Upper lobe of right lung (tissue), 1 donor: ENCODE data around the gene PDLIM4. TPM values are rescaled to one million over a fixed set of nuclear protein-coding genes. Genes with fewer than 3 reads are reported as not detected.

Experiments
- ATAC-seq: fragments of 200-7000 bp; cut with Tn5 transposase; one replicate; pipeline ENCODE4 v1.9.1; 2020; ENCODE audit warnings: mild to moderate bottlenecking, moderate library complexity
- DNase-seq: peaks from one replicate; pipeline ENCODE4 v3.0.0-alpha.2; 2020
- H3K27ac ChIP-seq: fragments of 200-600 bp; one replicate; pipeline ENCODE4 v1.8.0; 2022
- H3K27me3 ChIP-seq: fragments of 200-600 bp; one replicate; pipeline ENCODE4 v1.8.0; 2022; ENCODE audit warnings: mild to moderate bottlenecking
- H3K36me3 ChIP-seq: fragments of 200-600 bp; one replicate; pipeline ENCODE4 v1.8.0; 2022
- H3K4me1 ChIP-seq: fragments of 200-600 bp; one replicate; pipeline ENCODE4 v1.8.0; 2022
- H3K4me3 ChIP-seq: fragments of 200-600 bp; one replicate; pipeline ENCODE4 v1.8.0; 2022; ENCODE audit warnings: mild to moderate bottlenecking
- H3K9me3 ChIP-seq: fragments of 200-600 bp; one replicate; pipeline ENCODE4 v1.8.0; 2022
- intact Hi-C: fragments of 100-400 bp; cut with DNase I; formaldehyde crosslinking; loops from one replicate; pipeline ENCODE4 v1.11.0; 2022
- total RNA-seq: library from RNA; stranded (reverse); fragmentation: NEBNext Ultra II Directional; extraction: Animal tissue kit (Norgen Biotek cat#: 25700); gene quantifications from one replicate; pipeline ENCODE4 v1.2.1, GENCODE V29; 2021
- TF ChIP-seq, protein P1 (sequence below): fragments of 200-600 bp; IDR thresholded peaks from one replicate; pipeline ENCODE4 v1.8.0; 2022; ENCODE audit warnings: antibody characterized with exemption
- donor health status: DM: no; HTN: yes; CAD: no; lungs with severe emphysema.

Gene PDLIM4
- total RNA-seq, 1 donor from 2014 or later, result 7.4 TPM

DNA sequence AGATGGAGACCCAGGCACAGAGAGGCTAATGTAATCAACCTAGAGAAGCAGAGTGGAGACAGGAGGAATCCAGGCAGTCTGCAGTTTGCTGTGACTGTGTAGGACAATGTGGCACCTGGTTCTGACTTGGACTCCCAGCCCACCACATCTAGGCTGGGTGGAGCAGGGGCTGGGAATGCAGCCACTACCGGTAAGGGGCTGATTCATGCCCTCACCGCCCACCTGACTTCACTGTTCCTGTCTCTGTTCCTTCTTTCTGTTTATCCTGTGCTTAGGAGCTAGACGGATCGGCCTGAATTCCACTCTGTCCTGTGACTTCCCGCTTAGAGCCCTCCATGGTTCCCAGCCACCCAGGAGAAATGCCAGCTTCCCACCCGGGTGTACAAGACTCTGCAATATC, 2.6 kb downstream of the PDLIM4 start:
- peaks cover 23% of the 10 kb centered on the region for H3K4me1 ChIP-seq
- peaks cover 7% of the 10 kb centered on the region for H3K27me3 ChIP-seq
- H3K36me3 ChIP-seq, result no peaks in the 10 kb centered on the region
- no peak overlapping the region for H3K4me3 ChIP-seq
- H3K9me3 ChIP-seq, result no peaks in the 10 kb centered on the region
- peak overlapping the region; percentile 36 for H3K27ac ChIP-seq
- TF ChIP-seq, protein P1, sequence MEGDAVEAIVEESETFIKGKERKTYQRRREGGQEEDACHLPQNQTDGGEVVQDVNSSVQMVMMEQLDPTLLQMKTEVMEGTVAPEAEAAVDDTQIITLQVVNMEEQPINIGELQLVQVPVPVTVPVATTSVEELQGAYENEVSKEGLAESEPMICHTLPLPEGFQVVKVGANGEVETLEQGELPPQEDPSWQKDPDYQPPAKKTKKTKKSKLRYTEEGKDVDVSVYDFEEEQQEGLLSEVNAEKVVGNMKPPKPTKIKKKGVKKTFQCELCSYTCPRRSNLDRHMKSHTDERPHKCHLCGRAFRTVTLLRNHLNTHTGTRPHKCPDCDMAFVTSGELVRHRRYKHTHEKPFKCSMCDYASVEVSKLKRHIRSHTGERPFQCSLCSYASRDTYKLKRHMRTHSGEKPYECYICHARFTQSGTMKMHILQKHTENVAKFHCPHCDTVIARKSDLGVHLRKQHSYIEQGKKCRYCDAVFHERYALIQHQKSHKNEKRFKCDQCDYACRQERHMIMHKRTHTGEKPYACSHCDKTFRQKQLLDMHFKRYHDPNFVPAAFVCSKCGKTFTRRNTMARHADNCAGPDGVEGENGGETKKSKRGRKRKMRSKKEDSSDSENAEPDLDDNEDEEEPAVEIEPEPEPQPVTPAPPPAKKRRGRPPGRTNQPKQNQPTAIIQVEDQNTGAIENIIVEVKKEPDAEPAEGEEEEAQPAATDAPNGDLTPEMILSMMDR, result no peak
- ATAC-seq (no peak), DNase-seq (no peak)
- intact Hi-C loops, result no loop called here

DNA sequence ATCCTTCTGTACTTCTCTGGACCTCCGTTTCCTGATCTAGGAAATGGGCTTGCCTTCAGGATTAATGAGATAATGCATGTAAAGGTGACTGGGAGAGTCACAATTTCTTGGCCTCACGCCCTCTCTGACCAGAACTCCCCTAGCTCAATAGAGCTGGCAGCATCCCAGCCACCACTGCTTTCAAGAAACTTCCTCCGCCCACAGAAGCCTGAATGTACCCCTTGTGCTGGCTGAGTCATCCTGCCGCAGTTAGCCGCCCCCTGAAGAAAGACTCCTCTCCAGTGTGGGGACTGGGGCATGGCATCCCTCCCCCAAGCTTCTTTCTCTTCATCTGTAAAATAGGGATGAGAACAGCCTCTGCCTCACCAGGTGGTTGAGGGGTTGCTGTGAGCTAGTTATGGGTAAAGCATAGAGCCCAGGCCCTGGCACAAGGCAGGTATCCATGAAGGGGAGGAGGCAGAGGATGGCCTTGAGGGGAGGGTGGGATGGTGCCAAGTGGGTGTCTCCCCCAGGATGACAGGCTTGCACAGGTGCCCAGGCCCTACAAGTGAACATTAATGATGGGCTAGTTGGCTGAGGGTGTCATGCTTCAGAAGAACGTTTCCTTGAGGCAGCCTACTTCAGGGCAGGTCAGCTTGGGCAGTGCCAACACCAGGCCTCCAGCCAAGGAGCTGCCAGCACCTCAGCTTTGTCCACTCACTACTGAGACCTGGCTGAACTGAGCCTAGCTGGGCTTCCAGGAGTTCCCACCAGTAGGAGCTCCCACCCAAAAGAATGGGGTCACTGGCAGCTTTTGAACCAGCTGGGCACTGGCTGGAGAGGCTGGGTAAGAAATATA, 3.4 kb downstream of the PDLIM4 start:
- peak; percentile 4 for ATAC-seq
- TF ChIP-seq, protein P1, result no peak
- Histone ChIP-seq H3K27ac (no peak overlapping the region), H3K4me1 (peaks cover 31% of the 10 kb centered on the region), H3K36me3 (no peaks in the 10 kb centered on the region), H3K4me3 (no peak overlapping the region), H3K9me3 (no peaks in the 10 kb centered on the region), H3K27me3 (peaks cover 7% of the 10 kb centered on the region)
- no peak for DNase-seq
- intact Hi-C loops, result no loop called here

DNA sequence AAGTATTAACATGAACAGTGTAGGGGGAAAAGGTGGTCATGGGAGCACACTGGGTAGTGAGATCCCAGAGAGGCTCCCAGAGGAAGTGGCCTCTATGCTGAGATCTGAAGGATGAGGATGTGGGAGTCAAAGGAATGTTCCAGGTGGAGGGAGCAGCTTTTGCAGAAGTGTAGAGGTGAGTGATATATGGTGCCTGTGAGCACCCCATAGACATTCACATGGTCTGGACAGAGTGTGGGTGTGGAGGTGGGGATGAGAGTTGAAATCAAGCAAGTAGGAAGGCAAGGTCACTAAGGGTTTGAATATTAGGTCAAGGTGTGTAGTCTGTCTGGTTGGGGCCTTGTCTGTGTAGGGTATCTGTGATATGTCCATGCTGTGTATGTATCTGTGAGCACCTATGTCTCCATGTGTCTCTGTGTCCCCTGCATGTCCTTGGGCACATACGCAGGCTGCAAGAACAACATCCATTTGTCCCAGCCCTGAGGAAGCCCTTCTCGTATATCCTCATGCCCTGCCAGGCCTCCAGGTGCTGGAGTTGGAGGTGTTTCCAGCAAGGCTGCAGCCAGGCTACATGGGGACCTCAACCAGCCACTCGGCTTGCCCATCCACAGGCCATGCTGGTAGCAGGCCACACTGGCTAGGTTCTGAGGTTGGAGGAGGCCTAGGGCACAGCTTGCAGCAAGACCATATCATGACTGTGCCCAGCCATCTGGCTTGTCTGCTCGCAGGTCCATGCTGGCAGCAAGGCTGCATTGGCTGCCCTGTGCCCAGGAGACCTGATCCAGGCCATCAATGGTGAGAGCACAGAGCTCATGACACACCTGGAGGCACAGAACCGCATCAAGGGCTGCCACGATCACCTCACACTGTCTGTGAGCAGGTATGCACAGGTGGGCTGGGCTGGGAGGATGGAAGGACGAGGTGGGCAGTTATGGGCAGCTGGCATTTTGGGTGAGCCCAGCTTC, 4.7 kb downstream of the PDLIM4 start:
- Histone ChIP-seq H3K27me3 (peaks cover 1% of the 10 kb centered on the region), H3K4me1 (peaks cover 34% of the 10 kb centered on the region), H3K4me3 (no peak overlapping the region), H3K9me3 (no peaks in the 10 kb centered on the region), H3K27ac (no peak overlapping the region), H3K36me3 (no peaks in the 10 kb centered on the region)
- ATAC-seq (no peak), DNase-seq (no peak)
- TF ChIP-seq, protein P1, result no peak
- intact Hi-C loops, result no loop called here

DNA sequence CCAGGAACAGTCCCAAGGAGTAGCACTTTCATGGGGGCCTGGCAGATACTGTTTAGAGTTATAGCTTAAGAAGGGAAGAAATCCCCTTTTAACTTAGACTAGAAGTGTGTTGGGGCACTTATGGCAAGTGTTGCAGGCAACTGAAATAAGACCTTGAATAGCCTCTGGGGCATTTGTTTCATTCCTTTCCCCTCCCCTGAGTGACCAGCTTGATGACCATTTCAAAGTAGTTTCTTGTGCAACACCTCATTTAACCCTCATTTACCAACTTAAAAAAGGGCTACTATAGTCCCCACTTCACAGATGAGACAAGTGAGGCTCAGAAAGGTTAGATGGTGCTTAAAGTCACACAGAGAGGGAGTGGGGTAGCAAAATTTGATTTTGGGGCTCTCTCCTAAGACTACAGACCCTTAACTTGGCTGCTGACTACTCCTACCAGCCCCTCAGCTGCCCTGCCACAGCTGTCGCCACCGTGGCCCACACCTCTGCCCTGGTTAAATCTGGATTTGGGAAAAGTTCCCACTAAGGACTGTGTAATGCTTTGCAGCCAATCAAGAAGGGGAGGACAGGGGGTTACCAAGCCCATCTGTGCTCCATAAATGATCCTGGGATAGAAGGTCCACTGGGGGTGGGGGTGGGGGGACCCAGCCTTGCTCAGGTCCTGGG, 5.5 kb downstream of the PDLIM4 start:
- H3K27ac ChIP-seq, result no peak overlapping the region
- TF ChIP-seq, protein P1, result no peak
- intact Hi-C loops, result no loop called here
- no peaks in the 10 kb centered on the region for H3K9me3 ChIP-seq
- no peak for ATAC-seq
- DNase-seq, result no peak
- peaks cover 30% of the 10 kb centered on the region for H3K4me1 ChIP-seq
- no peaks in the 10 kb centered on the region for H3K36me3 ChIP-seq
- H3K4me3 ChIP-seq, result no peak overlapping the region
- H3K27me3 ChIP-seq, result no peaks in the 10 kb centered on the region

DNA sequence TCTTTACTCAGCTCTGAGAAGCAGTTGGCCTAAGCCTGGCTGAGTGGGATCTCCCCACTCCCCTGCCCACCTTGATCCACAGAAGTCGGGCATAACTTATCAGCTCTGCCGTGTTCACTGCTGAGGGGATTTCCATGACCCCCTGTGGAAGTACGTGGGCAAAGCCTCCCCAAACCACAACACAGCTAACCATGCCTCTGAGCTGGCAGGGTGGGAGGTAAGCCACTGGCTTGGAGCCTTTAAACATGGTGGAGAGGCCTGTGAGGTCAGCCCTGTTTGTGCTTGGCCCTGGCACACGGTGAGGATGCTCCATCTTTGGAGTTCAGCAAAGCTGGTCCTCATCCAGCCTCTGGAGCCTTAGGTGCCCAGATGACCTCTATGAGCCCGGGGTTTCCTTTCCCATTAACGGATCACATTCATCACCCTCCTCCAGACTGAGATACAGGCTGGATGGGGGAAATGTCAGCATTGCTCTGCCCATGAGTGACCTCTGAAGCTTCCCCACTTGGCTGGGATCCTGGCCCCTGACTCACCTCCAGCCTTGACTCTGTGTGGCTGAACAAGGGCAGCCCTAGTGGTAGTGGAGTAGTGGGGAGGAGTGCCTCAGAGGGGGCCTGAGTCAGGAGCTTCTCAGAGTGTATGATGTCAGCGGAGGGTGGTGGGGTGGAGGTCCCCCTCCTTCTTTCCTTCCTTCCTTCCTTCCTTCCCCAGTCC, 6.2 kb downstream of the PDLIM4 start:
- no peak for DNase-seq
- H3K4me1 ChIP-seq, result peaks cover 28% of the 10 kb centered on the region

More for the DNA sequence above, 6.2 kb downstream of the PDLIM4 start:
- no peaks in the 10 kb centered on the region for H3K9me3 ChIP-seq
- no peak for ATAC-seq
- no peaks in the 10 kb centered on the region for H3K36me3 ChIP-seq
- intact Hi-C loops, result no loop called here
- no peaks in the 10 kb centered on the region for H3K27me3 ChIP-seq
- TF ChIP-seq, protein P1, result no peak
- H3K27ac ChIP-seq, result no peak overlapping the region
- H3K4me3 ChIP-seq, result no peak overlapping the region
